ENCODE data around the gene HPN. TPM values are rescaled to one million over a fixed set of nuclear protein-coding genes. Genes with fewer than 3 reads are reported as not detected.

HPN gene
- total and polyA plus RNA-seq, 7 donors = 0.36 to 1.8 (median 0.66) TPM; not detected in 2

- DNase-seq = no peak
- intact Hi-C loops (cut with DNase I) = no loop called here
- Histone ChIP-seq H3K4me1 (peaks cover 0 to 26% (median 23%) of the 10 kb centered on the region in 4 donors), H3K36me3 (no peaks in the 10 kb centered on the region), H3K9me3 (no peaks in the 10 kb centered on the region), H3K27me3 (peaks cover 6 to 33% (median 25%) of the 10 kb centered on the region in 3 donors), H3K4me3 (no peak overlapping the region), H3K27ac (no peak overlapping the region)
- WGBS, 2 donors = 84 to 86% methylated on average over 14 of the region's 14 CpGs
- TF ChIP-seq, protein P1, sequence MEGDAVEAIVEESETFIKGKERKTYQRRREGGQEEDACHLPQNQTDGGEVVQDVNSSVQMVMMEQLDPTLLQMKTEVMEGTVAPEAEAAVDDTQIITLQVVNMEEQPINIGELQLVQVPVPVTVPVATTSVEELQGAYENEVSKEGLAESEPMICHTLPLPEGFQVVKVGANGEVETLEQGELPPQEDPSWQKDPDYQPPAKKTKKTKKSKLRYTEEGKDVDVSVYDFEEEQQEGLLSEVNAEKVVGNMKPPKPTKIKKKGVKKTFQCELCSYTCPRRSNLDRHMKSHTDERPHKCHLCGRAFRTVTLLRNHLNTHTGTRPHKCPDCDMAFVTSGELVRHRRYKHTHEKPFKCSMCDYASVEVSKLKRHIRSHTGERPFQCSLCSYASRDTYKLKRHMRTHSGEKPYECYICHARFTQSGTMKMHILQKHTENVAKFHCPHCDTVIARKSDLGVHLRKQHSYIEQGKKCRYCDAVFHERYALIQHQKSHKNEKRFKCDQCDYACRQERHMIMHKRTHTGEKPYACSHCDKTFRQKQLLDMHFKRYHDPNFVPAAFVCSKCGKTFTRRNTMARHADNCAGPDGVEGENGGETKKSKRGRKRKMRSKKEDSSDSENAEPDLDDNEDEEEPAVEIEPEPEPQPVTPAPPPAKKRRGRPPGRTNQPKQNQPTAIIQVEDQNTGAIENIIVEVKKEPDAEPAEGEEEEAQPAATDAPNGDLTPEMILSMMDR (IDR thresholded peaks at IDR 0.05) = no peak
- TF ChIP-seq EP300 (IDR thresholded peaks at IDR 0.05) (no peak), POLR2A (IDR thresholded peaks at IDR 0.05) (no peak), POLR2AphosphoS5 (IDR thresholded peaks at IDR 0.05) (no peak)
Observed at GRCh38 chr19:35043906-35044305, 2.4 kb downstream of the HPN start.

DNA sequence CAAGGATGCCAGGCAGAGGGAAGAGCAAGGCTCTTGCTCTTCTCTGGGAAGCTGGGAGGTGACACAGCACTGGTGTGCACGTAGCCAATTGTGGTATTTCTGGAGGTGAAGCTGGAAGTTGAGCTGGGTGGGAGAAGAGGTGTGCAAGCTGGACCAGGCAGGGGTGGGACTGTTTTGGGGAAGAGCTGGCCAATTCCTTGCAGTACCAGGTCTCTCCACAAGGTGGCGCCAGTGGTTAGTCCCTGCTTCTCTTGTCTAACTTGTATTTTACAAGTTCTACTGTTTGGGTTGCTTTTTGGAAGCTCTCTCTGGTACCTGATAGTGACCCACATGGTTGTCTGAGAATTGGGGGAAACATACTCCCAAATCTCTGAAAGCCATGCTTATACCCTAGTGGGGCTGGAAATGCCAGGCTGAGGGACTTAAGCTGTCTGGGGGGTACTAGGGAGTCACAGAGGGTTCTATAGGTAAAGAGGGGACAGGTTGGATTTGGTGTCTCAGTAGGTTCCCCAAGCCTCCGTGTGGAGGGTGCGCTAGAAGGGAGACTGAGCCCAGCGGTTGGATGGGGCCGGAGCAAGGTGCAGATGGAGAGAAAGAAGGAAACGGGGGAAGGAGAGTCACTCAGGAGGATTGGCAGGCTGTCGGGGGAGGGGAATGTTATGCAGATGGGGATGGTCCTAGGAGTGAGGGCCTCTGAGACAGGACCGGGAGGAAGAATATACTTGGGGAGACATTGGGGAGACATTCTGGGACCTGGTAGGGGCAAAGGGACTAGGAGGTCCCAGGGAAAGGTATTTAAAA, 3.0 kb downstream of the HPN start:
- Histone ChIP-seq H3K9me3 (no peaks in the 10 kb centered on the region), H3K4me1 (peaks cover 0 to 23% (median 23%) of the 10 kb centered on the region in 4 donors), H3K27ac (no peak overlapping the region), H3K4me3 (no peak overlapping the region), H3K36me3 (no peaks in the 10 kb centered on the region), H3K27me3 (peaks cover 6 to 30% (median 23%) of the 10 kb centered on the region in 3 donors)
- TF ChIP-seq EP300 (IDR thresholded peaks at IDR 0.05) = no peak
- TF ChIP-seq, protein P1 (IDR thresholded peaks at IDR 0.05) = peak; percentile 70 to 85 (median 78)
- 64 to 68% methylated on average over 9 of the region's 9 CpGs for WGBS, 2 donors
- intact Hi-C loops (cut with DNase I) = no loop called here
- DNase-seq = no peak

DNA sequence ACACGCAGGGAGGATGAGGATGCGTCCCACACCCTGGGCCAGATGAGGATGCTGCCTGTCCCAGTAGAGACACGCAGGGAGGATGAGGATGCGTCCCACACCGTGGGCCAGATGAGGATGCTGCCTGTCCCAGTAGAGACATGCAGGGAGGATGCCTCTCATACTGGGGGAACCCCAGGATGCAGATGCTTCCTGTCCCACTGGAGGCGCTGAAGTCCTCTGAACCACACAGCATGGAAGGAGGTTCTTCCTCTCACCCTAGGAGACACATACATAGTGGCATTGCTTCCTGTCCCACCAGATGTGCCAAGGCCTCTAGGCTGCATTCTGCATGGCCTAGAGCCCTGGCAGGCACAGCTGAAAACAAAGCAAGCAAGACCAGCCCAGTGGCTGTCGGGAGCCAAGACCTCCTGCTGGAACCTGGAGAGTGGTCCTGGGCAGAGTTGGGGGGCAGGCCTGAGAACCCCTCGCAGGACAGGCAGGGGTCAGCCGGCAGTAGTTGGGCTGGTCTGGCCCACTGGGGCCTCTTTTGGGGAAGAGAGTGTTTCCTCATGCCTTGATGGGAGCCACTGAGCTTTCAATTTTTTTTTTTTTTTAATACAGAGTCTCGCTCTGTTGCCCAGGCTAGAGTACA, 4.3 kb downstream of the HPN start:
- Histone ChIP-seq H3K4me3 (no peak overlapping the region), H3K4me1 (peaks cover 0 to 12% (median 10%) of the 10 kb centered on the region in 4 donors), H3K27me3 (peaks cover 0 to 17% (median 11%) of the 10 kb centered on the region in 3 donors), H3K36me3 (no peaks in the 10 kb centered on the region), H3K27ac (no peak overlapping the region), H3K9me3 (no peaks in the 10 kb centered on the region)
- intact Hi-C loops (cut with DNase I) = no loop called here
- WGBS, 2 donors = 42 to 76% methylated on average over 10 of the region's 10 CpGs
- TF ChIP-seq EP300 (IDR thresholded peaks at IDR 0.05) (no peak), POLR2AphosphoS5 (IDR thresholded peaks at IDR 0.05) (no peak), POLR2A (IDR thresholded peaks at IDR 0.05) (no peak)
- TF ChIP-seq, protein P1 (IDR thresholded peaks at IDR 0.05) = no peak
- DNase-seq = no peak

DNA sequence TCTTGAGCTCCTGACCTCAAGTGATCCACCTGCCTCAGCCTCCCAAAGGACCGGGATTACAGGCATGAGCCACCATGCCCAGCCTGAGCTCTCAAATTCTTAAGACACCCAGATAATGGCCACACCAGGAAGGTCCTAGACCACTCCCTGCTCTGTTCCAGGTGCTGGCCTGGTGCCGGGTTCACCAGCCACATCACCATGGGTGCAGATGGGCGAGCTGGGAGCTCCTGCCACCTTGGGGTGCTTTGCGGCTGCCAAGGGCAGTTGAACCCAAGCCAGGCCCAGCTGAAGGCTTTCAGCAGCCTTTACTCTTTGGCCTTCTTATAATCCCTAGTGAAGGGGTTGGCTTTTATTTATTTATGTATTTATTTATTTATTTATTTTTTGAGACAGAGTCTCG, 4.9 kb downstream of the HPN start:
- Histone ChIP-seq H3K9me3 (no peaks in the 10 kb centered on the region), H3K4me3 (no peak overlapping the region), H3K4me1 (peaks cover 0 to 5% (median 3%) of the 10 kb centered on the region in 4 donors), H3K27me3 (peaks cover 0 to 11% (median 4%) of the 10 kb centered on the region in 3 donors), H3K27ac (no peak overlapping the region), H3K36me3 (no peaks in the 10 kb centered on the region)
- intact Hi-C loops (cut with DNase I) = no loop called here
- DNase-seq = no peak
- TF ChIP-seq POLR2A (IDR thresholded peaks at IDR 0.05) (no peak), POLR2AphosphoS5 (IDR thresholded peaks at IDR 0.05) (no peak), EP300 (IDR thresholded peaks at IDR 0.05) (no peak)
- TF ChIP-seq, protein P1 (IDR thresholded peaks at IDR 0.05) = no peak
- WGBS, 2 donors = 84 to 91% methylated on average over 5 of the region's 5 CpGs
